ENCODE measurements around the gene TPCN1. TPM values are rescaled to one million over a fixed set of nuclear protein-coding genes. Genes with fewer than 3 reads are reported as not detected.

Gene TPCN1
- polyA plus RNA-seq, 1 of the 3 experiments (the other 2 are of a cell fraction), result 15.7 TPM

GRCh38 chr12:113207613-113208040, 13.6 kb upstream of the TPCN1 start:
- no peak for DNase-seq
- no peak overlapping the region for H3K4me2 ChIP-seq
- no peak overlapping the region for H3K27ac ChIP-seq (ENCODE audit: low read depth in 2 of 2, low read length in 1 of 2)
- no peaks in the 10 kb centered on the region for H3K4me1 ChIP-seq (ENCODE audit: control insufficient read depth in 1 of 2, insufficient read depth in 2 of 2, low read depth in 1 of 2, low read length in 1 of 2)
- H3K27me3 ChIP-seq (ENCODE audit: insufficient read depth), result no peaks in the 10 kb centered on the region
- H3K9ac ChIP-seq, result no peak overlapping the region
- H3K9me3 ChIP-seq, result no peaks in the 10 kb centered on the region
- CTCF ChIA-PET, result no interaction called here
- no peaks in the 10 kb centered on the region for H3K79me2 ChIP-seq (ENCODE audit: insufficient read depth)
- H3F3A ChIP-seq (replicated peaks; ENCODE audit: insufficient read depth), result no peaks in the 10 kb centered on the region
- H3K9me2 ChIP-seq, result no peaks in the 10 kb centered on the region
- TF ChIP-seq CTCF (IDR thresholded peaks at IDR 0.05) (no peak), NRF1 (IDR thresholded peaks at IDR 0.05; ENCODE audit: low read depth, low read length) (no peak), EP300 (IDR thresholded peaks at IDR 0.05; ENCODE audit: borderline replicate concordance in 1 of 2, low read depth in 1 of 2, low read length in 1 of 2) (no peak), PBX3 (IDR thresholded peaks at IDR 0.05) (no peak), FOXM1 (IDR thresholded peaks at IDR 0.05; ENCODE audit: low read depth) (no peak), RCOR1 (IDR thresholded peaks at IDR 0.05; ENCODE audit: low read length) (no peak), RFX5 (IDR thresholded peaks at IDR 0.05; ENCODE audit: low read length) (no peak), JUND (IDR thresholded peaks at IDR 0.05) (no peak), GATA2 (CRISPR knock-in tag; IDR thresholded peaks at IDR 0.05) (no peak), GABPA (IDR thresholded peaks at IDR 0.05; ENCODE audit: low read depth) (no peak), POLR2AphosphoS5 (IDR thresholded peaks at IDR 0.05; ENCODE audit: low read depth, low read length) (no peak), IRF3 (IDR thresholded peaks at IDR 0.05; ENCODE audit: low read depth, low read length) (no peak), FOXJ3 (CRISPR knock-in tag; IDR thresholded peaks at IDR 0.05) (no peak), SMC3 (IDR thresholded peaks at IDR 0.05; ENCODE audit: low read depth, low read length) (no peak), FOSL2 (IDR thresholded peaks at IDR 0.05; ENCODE audit: borderline replicate concordance, low read depth) (no peak), YY1 (IDR thresholded peaks at IDR 0.05; ENCODE audit: low read depth) (no peak)
- TF ChIP-seq, protein P1, sequence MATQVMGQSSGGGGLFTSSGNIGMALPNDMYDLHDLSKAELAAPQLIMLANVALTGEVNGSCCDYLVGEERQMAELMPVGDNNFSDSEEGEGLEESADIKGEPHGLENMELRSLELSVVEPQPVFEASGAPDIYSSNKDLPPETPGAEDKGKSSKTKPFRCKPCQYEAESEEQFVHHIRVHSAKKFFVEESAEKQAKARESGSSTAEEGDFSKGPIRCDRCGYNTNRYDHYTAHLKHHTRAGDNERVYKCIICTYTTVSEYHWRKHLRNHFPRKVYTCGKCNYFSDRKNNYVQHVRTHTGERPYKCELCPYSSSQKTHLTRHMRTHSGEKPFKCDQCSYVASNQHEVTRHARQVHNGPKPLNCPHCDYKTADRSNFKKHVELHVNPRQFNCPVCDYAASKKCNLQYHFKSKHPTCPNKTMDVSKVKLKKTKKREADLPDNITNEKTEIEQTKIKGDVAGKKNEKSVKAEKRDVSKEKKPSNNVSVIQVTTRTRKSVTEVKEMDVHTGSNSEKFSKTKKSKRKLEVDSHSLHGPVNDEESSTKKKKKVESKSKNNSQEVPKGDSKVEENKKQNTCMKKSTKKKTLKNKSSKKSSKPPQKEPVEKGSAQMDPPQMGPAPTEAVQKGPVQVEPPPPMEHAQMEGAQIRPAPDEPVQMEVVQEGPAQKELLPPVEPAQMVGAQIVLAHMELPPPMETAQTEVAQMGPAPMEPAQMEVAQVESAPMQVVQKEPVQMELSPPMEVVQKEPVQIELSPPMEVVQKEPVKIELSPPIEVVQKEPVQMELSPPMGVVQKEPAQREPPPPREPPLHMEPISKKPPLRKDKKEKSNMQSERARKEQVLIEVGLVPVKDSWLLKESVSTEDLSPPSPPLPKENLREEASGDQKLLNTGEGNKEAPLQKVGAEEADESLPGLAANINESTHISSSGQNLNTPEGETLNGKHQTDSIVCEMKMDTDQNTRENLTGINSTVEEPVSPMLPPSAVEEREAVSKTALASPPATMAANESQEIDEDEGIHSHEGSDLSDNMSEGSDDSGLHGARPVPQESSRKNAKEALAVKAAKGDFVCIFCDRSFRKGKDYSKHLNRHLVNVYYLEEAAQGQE (IDR thresholded peaks at IDR 0.05; ENCODE audit: low read depth, low read length), result no peak
- TF ChIP-seq, protein P2, sequence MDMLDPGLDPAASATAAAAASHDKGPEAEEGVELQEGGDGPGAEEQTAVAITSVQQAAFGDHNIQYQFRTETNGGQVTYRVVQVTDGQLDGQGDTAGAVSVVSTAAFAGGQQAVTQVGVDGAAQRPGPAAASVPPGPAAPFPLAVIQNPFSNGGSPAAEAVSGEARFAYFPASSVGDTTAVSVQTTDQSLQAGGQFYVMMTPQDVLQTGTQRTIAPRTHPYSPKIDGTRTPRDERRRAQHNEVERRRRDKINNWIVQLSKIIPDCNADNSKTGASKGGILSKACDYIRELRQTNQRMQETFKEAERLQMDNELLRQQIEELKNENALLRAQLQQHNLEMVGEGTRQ (IDR thresholded peaks at IDR 0.05; ENCODE audit: borderline replicate concordance, low read depth, low read length), result no peak
- H2AFZ ChIP-seq (ENCODE audit: low read depth), result 0 out of 2 replicates have a peak overlapping the region, but pooled peaks have one; percentile 35
- POLR2A ChIA-PET, result no interaction called here
- 82% methylated on average over 6 of the region's 6 CpGs for WGBS (ENCODE audit: low lambda C conversion rate)
- H3K4me3 ChIP-seq (ENCODE audit: low read depth in 2 of 2, low read length in 1 of 2), result no peak overlapping the region
- H3K36me3 ChIP-seq (replicated peaks in 1 of 2; ENCODE audit: control insufficient read depth in 1 of 2, insufficient read depth in 2 of 2, low read length in 1 of 2), result no peaks in the 10 kb centered on the region
- no peaks in the 10 kb centered on the region for H4K20me1 ChIP-seq (ENCODE audit: insufficient read depth)
